ENCODE measurements around the gene ECHS1.
"Not testable (repeated sequence)": the region's sequence is repeated elsewhere in the genome, so short reads cannot be mapped to it uniquely, and the experiment has no call there.

The ECHS1 gene

GRCh38 chr10:133388236-133388972, 15.2 kb upstream of the ECHS1 start:
- peak overlapping the region; percentile 69 to 88 (median 82); a peak in 20 of 22 replicates for H3K9ac ChIP-seq
- H3K27me3 ChIP-seq = no peaks in the 10 kb centered on the region
- H3K4me1 ChIP-seq = peaks cover 49 to 83% (median 71%) of the 10 kb centered on the region in 10 experiments
- no peaks in the 10 kb centered on the region for H4K20me1 ChIP-seq
- H3K4me2 ChIP-seq = peak overlapping the region; percentile 95 to 100 (median 100)
- peak overlapping the region in 10 of 11 experiments; percentile 23 to 92 (median 85); a peak in 19 of 22 replicates for H3K27ac ChIP-seq
- H3K4me3 ChIP-seq = peak overlapping the region; percentile 54 to 78 (median 72)
- peaks cover 0 to 7% (median 0%) of the 10 kb centered on the region in 11 experiments; a peak in 2 of 22 replicates for H3K36me3 ChIP-seq
- H3K9me3 ChIP-seq (replicated peaks in 1 of 11) = no peaks in the 10 kb centered on the region
- TF ChIP-seq Cebpa-rat (IDR thresholded peaks at IDR 0.05) = no peak

GRCh38 chr10:133386951-133387350, 13.8 kb upstream of the ECHS1 start:
- not testable (repeated sequence) for H3K9me3 ChIP-seq (replicated peaks in 1 of 11); H3K27ac ChIP-seq; H3K27me3 ChIP-seq; H4K20me1 ChIP-seq; H3K4me3 ChIP-seq; H3K9ac ChIP-seq
- H3K36me3 ChIP-seq = peaks cover 0 to 12% (median 0%) of the 10 kb centered on the region in 11 experiments; a peak in 2 of 22 replicates
- peaks cover 36 to 78% (median 58%) of the 10 kb centered on the region in 10 experiments for H3K4me1 ChIP-seq
- peak overlapping the region in 3 of 11 experiments; percentile 23 to 100 (median 95); a peak in 4 of 22 replicates for H3K4me2 ChIP-seq

- TF ChIP-seq Cebpa-rat (IDR thresholded peaks at IDR 0.05) = no peak
- Histone ChIP-seq H3K9me3 (replicated peaks in 1 of 11) (no peaks in the 10 kb centered on the region), H3K36me3 (peaks cover 0 to 12% (median 0%) of the 10 kb centered on the region in 11 experiments; a peak in 1 of 22 replicates), H3K9ac (no peak overlapping the region), H3K4me2 (peak overlapping the region in 3 of 11 experiments; percentile 65 to 74 (median 73); a peak in 3 of 22 replicates), H4K20me1 (peaks cover 0 to 9% (median 0%) of the 10 kb centered on the region in 11 experiments; a peak in 2 of 22 replicates), H3K27ac (no peak overlapping the region), H3K4me1 (peaks cover 34 to 78% (median 56%) of the 10 kb centered on the region in 10 experiments), H3K4me3 (no peak overlapping the region), H3K27me3 (0 out of 22 replicates have a peak, but pooled peaks cover 0 to 1% (median 0%) of the 10 kb centered on the region in 11 experiments)
Measured at GRCh38 chr10:133385214-133385613, 12.1 kb upstream of the ECHS1 start.

- Histone ChIP-seq H3K9ac (peak overlapping the region in 4 of 11 experiments; percentile 26 to 47 (median 31); a peak in 3 of 22 replicates), H3K27me3 (peaks cover 0 to 7% (median 0%) of the 10 kb centered on the region in 11 experiments; a peak in 1 of 22 replicates), H3K9me3 (replicated peaks in 1 of 11) (no peaks in the 10 kb centered on the region), H4K20me1 (peaks cover 0 to 9% (median 0%) of the 10 kb centered on the region in 11 experiments; a peak in 3 of 22 replicates), H3K4me1 (peaks cover 31 to 80% (median 58%) of the 10 kb centered on the region in 10 experiments), H3K4me3 (no peak overlapping the region), H3K36me3 (peaks cover 0 to 12% (median 0%) of the 10 kb centered on the region in 11 experiments; a peak in 1 of 22 replicates), H3K4me2 (peak overlapping the region in 9 of 11 experiments; percentile 6 to 74 (median 56); a peak in 16 of 22 replicates), H3K27ac (peak overlapping the region in 2 of 11 experiments; percentile 36 to 46; a peak in 4 of 22 replicates)
- no peak for TF ChIP-seq Cebpa-rat (IDR thresholded peaks at IDR 0.05)
Measured at GRCh38 chr10:133384071-133384470, 10.9 kb upstream of the ECHS1 start.

GRCh38 chr10:133383551-133383950, 10.4 kb upstream of the ECHS1 start:
- H3K4me1 ChIP-seq = peaks cover 27 to 80% (median 55%) of the 10 kb centered on the region in 10 experiments
- TF ChIP-seq Cebpa-rat (IDR thresholded peaks at IDR 0.05) = no peak

GRCh38 chr10:133381036-133381435, 7.9 kb upstream of the ECHS1 start:
- Histone ChIP-seq H4K20me1 (peaks cover 0 to 9% (median 0%) of the 10 kb centered on the region in 11 experiments; a peak in 3 of 22 replicates), H3K4me2 (peak overlapping the region; percentile 77 to 99 (median 96)), H3K36me3 (peaks cover 0 to 12% (median 0%) of the 10 kb centered on the region in 11 experiments; a peak in 1 of 22 replicates), H3K9me3 (replicated peaks in 1 of 11) (no peaks in the 10 kb centered on the region), H3K9ac (no peak overlapping the region; a peak in 1 of 22 replicates), H3K27me3 (peaks cover 0 to 7% (median 0%) of the 10 kb centered on the region in 11 experiments; a peak in 1 of 22 replicates), H3K27ac (no peak overlapping the region), H3K4me1 (peaks cover 30 to 76% (median 55%) of the 10 kb centered on the region in 10 experiments), H3K4me3 (no peak overlapping the region)
- no peak for TF ChIP-seq Cebpa-rat (IDR thresholded peaks at IDR 0.05)

More at GRCh38 chr10:133383551-133383950, 10.4 kb upstream of the ECHS1 start:
- Histone ChIP-seq H3K9me3 (replicated peaks in 1 of 11) (no peaks in the 10 kb centered on the region), H3K9ac (peak overlapping the region in 3 of 11 experiments; percentile 26 to 47 (median 35); a peak in 2 of 22 replicates), H4K20me1 (peaks cover 0 to 9% (median 0%) of the 10 kb centered on the region in 11 experiments; a peak in 3 of 22 replicates), H3K27ac (peak overlapping the region in 2 of 11 experiments; percentile 36 to 46; a peak in 3 of 22 replicates), H3K4me3 (no peak overlapping the region), H3K4me2 (peak overlapping the region in 8 of 11 experiments; percentile 27 to 74 (median 60); a peak in 15 of 22 replicates), H3K36me3 (peaks cover 0 to 12% (median 0%) of the 10 kb centered on the region in 11 experiments; a peak in 1 of 22 replicates), H3K27me3 (peaks cover 0 to 7% (median 0%) of the 10 kb centered on the region in 11 experiments; a peak in 1 of 22 replicates)

GRCh38 chr10:133379801-133380666, 6.9 kb upstream of the ECHS1 start:
- Histone ChIP-seq H4K20me1 (peaks cover 0 to 9% (median 0%) of the 10 kb centered on the region in 11 experiments; a peak in 3 of 22 replicates), H3K27me3 (peaks cover 0 to 7% (median 0%) of the 10 kb centered on the region in 11 experiments; a peak in 1 of 22 replicates), H3K27ac (peak overlapping the region in 6 of 11 experiments; percentile 40 to 64 (median 54); a peak in 6 of 22 replicates), H3K4me1 (peaks cover 30 to 73% (median 57%) of the 10 kb centered on the region in 10 experiments), H3K36me3 (peaks cover 0 to 12% (median 0%) of the 10 kb centered on the region in 11 experiments; a peak in 1 of 22 replicates), H3K9me3 (replicated peaks in 1 of 11) (no peaks in the 10 kb centered on the region), H3K4me3 (peak overlapping the region; percentile 69 to 90 (median 76)), H3K4me2 (peak overlapping the region; percentile 91 to 99 (median 96)), H3K9ac (peak overlapping the region; percentile 63 to 87 (median 76); a peak in 20 of 22 replicates)
- no peak for TF ChIP-seq Cebpa-rat (IDR thresholded peaks at IDR 0.05)
